Ovary (tissue), 3 donors: ENCODE measurements around the gene SSR4.

Experiments
- POLR2A ChIP-seq: fragments of 450-650 bp; IDR thresholded peaks from one replicate; pipeline ENCODE4 v1.6.1; 2017; ENCODE audit warnings: antibody characterized with exemption, mild to moderate bottlenecking, moderate library complexity
- TF ChIP-seq, protein P1 (sequence below), 3 donors: fragments of 450-650 bp in 2 of 3; fragments of 200-600 bp in 1 of 3; IDR thresholded peaks; one replicate each; pipeline versions ENCODE4 v1.5.1 to v1.8.0; 2016 to 2022; ENCODE audit warnings: antibody characterized with exemption in 3 of 3, mild to moderate bottlenecking in 1 of 3
- donor health status: DM: no; HTN: no; CAD: no.

DNA sequence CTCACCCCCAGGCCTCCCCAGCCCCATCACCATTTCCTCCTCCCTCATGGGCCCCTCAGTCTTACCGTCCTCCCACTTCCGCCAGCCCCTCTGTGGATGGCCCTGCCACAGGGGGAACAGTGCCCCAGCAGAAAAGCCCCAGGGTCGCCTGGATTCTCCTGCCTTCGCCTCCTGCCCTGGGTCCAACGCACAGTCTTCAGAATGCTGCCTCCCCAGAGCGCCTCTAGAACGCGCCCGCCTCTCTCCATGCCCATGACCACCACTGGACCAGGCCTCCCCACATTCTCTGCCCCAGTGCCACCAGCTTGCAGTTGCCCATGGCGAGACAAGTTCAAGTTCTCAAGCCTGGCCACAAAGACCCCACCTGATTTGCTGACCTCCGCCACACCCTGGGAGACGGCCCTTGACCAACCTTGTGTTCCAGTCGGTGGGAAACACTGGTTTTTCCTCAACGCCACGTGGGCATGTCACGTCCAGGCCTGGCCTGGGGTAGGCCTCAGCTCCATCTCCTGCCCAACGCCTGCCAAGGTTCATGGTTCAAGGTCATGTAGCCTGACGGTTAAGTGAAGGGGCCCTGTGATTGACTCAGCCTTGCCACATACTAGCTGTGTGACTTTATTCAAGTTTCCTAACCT is 31.1 kb upstream of the SSR4 start:
- no peak for TF ChIP-seq POLR2A
- TF ChIP-seq, protein P1, sequence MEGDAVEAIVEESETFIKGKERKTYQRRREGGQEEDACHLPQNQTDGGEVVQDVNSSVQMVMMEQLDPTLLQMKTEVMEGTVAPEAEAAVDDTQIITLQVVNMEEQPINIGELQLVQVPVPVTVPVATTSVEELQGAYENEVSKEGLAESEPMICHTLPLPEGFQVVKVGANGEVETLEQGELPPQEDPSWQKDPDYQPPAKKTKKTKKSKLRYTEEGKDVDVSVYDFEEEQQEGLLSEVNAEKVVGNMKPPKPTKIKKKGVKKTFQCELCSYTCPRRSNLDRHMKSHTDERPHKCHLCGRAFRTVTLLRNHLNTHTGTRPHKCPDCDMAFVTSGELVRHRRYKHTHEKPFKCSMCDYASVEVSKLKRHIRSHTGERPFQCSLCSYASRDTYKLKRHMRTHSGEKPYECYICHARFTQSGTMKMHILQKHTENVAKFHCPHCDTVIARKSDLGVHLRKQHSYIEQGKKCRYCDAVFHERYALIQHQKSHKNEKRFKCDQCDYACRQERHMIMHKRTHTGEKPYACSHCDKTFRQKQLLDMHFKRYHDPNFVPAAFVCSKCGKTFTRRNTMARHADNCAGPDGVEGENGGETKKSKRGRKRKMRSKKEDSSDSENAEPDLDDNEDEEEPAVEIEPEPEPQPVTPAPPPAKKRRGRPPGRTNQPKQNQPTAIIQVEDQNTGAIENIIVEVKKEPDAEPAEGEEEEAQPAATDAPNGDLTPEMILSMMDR (IDR thresholded peaks at IDR 0.05): no peak
